MCF 10A (cell line): ENCODE data around the gene CLIP4. TPM values are rescaled to one million over a fixed set of nuclear protein-coding genes. Genes with fewer than 3 reads are reported as not detected.

Experiments used
- BruUV-seq: library from RNA; stranded (reverse); fragments of 400-500 nt; replicated peaks from 2 replicates; lab custom pipeline; 2021; lab: Mats Ljungman, UMichigan
- CTCF ChIA-PET: fragments of 300-600 bp; sonication (Branson Sonifier 250); formaldehyde crosslinking; extraction: SDS; loops from one replicate; lab custom pipeline; 2021; ENCODE audit warnings: antibody characterized with exemption, inconsistent platforms; lab: Yijun Ruan, JAX
- POLR2A ChIA-PET: fragments of 300-600, 350-650 bp; sonication (Branson Sonifier 250); formaldehyde crosslinking; extraction: SDS; loops from one replicate; lab custom pipeline; 2020; ENCODE audit warnings: antibody characterized with exemption, inconsistent platforms; lab: Yijun Ruan, JAX
- DNase-seq: peaks from one replicate; pipeline ENCODE4 v3.0.0-alpha.2; 2018; ENCODE audit not compliant: unreplicated experiment
- H3K27ac Mint-ChIP-seq: one replicate; pipeline ENCODE4 v1.8.0; 2022; ENCODE audit warnings: mild to moderate bottlenecking, low read depth, mixed read lengths; ENCODE audit not compliant: unreplicated experiment
- H3K27me3 Mint-ChIP-seq: one replicate; pipeline ENCODE4 v1.8.0; 2022; ENCODE audit warnings: mixed read lengths; ENCODE audit not compliant: insufficient read depth, unreplicated experiment
- H3K36me3 Mint-ChIP-seq: one replicate; pipeline ENCODE4 v1.8.0; 2022; ENCODE audit warnings: mild to moderate bottlenecking, moderate library complexity, mixed read lengths; ENCODE audit not compliant: insufficient read depth, unreplicated experiment
- H3K4me1 Mint-ChIP-seq: one replicate; pipeline ENCODE4 v1.8.0; 2022; ENCODE audit warnings: mixed read lengths; ENCODE audit not compliant: insufficient read depth, unreplicated experiment
- H3K4me3 Mint-ChIP-seq: one replicate; pipeline ENCODE4 v1.8.0; 2022; ENCODE audit warnings: mild to moderate bottlenecking, moderate library complexity, mixed read lengths; ENCODE audit not compliant: unreplicated experiment
- H3K9me3 Mint-ChIP-seq: one replicate; pipeline ENCODE4 v1.8.0; 2022; ENCODE audit warnings: mixed read lengths; ENCODE audit not compliant: unreplicated experiment
- intact Hi-C: fragments of 100-400 bp; cut with micrococcal nuclease; formaldehyde crosslinking; loops from 2 replicates; pipeline ENCODE4 v1.14.1; 2022
- total RNA-seq: library from RNA; stranded (reverse); gene quantifications from 2 replicates; pipeline ENCODE4 v1.2.3, GENCODE V29; 2022
- TF ChIP-seq, protein P1 (sequence below): fragments of 200-600 bp; IDR thresholded peaks from one replicate; pipeline ENCODE4 v1.8.0; 2022; ENCODE audit warnings: antibody characterized with exemption, mild to moderate bottlenecking; ENCODE audit not compliant: unreplicated experiment

The CLIP4 gene
- total RNA-seq, 1 experiment from 2014 or later = 77.8 TPM

DNA sequence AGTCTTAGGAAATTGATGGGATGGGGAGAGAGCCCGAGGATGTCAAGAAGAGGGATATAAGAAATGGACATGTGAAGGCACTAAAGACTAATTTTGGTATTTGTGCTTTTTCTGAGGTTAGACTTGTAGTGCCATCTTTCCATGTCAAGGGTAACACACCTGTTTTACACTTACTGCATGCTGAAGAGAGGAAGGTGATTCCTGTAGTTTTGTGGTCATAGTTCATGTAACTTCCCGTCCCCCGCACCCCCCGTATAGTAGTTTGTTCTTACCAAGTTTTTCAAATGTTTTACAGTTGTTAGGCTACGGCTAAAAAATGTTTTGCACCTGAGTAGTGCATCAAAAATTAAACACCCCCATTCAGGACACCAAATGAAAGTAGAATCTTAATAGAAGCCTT is 73.8 kb downstream of the CLIP4 start:
- ChIA-PET CTCF (no interaction called here), POLR2A (interaction anchor here (0.6 kb wide), 1 partner anchor 15 kb away, joined by 5 read pairs; no protein-coding TSS in a partner anchor)
- TF ChIP-seq, protein P1, sequence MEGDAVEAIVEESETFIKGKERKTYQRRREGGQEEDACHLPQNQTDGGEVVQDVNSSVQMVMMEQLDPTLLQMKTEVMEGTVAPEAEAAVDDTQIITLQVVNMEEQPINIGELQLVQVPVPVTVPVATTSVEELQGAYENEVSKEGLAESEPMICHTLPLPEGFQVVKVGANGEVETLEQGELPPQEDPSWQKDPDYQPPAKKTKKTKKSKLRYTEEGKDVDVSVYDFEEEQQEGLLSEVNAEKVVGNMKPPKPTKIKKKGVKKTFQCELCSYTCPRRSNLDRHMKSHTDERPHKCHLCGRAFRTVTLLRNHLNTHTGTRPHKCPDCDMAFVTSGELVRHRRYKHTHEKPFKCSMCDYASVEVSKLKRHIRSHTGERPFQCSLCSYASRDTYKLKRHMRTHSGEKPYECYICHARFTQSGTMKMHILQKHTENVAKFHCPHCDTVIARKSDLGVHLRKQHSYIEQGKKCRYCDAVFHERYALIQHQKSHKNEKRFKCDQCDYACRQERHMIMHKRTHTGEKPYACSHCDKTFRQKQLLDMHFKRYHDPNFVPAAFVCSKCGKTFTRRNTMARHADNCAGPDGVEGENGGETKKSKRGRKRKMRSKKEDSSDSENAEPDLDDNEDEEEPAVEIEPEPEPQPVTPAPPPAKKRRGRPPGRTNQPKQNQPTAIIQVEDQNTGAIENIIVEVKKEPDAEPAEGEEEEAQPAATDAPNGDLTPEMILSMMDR = no peak
- intact Hi-C loops = no loop called here
- BruUV-seq = no TSS peak
- peaks cover 7% of the 10 kb centered on the region for H3K9me3 Mint-ChIP-seq
- H3K36me3 Mint-ChIP-seq = peaks cover 62% of the 10 kb centered on the region
- H3K4me1 Mint-ChIP-seq = peaks cover 9% of the 10 kb centered on the region
- H3K27me3 Mint-ChIP-seq = no peaks in the 10 kb centered on the region
- no peak overlapping the region for H3K4me3 Mint-ChIP-seq
- H3K27ac Mint-ChIP-seq = no peak overlapping the region
- no peak for DNase-seq

DNA sequence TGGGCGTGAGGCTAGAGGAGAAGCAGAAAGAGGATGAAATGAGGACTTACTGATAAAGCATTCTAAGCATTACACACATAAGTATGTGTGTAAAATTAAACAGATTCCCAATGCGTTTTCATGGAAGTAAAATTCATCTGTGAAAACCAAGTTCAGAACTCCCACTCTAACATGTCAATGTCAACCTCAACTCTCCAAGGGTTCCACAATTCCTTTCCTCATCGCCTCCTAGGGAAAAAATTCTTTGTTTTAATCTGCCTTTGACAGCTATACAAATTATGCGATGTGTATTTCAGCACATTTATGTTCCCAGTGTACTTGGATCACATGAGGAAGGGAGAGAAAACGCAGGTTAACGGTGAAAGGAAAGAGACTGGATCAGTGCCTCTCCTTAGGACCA is 76.6 kb downstream of the CLIP4 start:
- intact Hi-C loops = no loop called here
- peaks cover 7% of the 10 kb centered on the region for H3K9me3 Mint-ChIP-seq
- H3K27me3 Mint-ChIP-seq = no peaks in the 10 kb centered on the region
- H3K4me3 Mint-ChIP-seq = no peak overlapping the region
- TF ChIP-seq, protein P1 = no peak
- POLR2A ChIA-PET = no interaction called here
- no peak for DNase-seq
- CTCF ChIA-PET = interaction anchor here (1.5 kb wide), 1 partner anchor 10 kb away, joined by 5 read pairs; no protein-coding TSS in a partner anchor
- H3K4me1 Mint-ChIP-seq = peaks cover 19% of the 10 kb centered on the region
- H3K36me3 Mint-ChIP-seq = peaks cover 65% of the 10 kb centered on the region
- BruUV-seq = no TSS peak
- no peak overlapping the region for H3K27ac Mint-ChIP-seq

DNA sequence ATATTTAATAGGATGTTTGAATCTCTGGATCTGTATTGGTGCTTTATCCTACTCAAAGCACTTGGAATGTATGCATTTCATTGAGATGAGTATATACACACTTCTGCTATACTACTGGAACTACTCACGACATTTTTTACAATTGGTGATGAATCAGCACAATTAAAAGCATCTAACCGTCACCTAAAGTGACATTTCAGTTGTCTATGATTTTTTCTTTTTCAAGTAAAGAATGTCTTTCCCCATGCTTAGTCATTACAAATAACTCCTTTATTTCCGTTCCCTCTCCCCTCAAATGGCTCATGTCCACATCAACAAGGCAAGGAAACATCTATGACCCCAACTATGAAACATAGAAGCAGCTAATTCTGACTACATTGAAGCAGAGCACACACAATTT is 77.3 kb downstream of the CLIP4 start:
- intact Hi-C loops = no loop called here
- Mint-ChIP-seq H3K4me3 (no peak overlapping the region), H3K27ac (no peak overlapping the region), H3K4me1 (peaks cover 18% of the 10 kb centered on the region), H3K36me3 (peaks cover 68% of the 10 kb centered on the region), H3K9me3 (peaks cover 5% of the 10 kb centered on the region), H3K27me3 (no peaks in the 10 kb centered on the region)
- ChIA-PET CTCF (interaction anchor here (0.5 to 2.0 kb wide), 4 partner anchors 144 to 833 kb away, joined by 3 to 6 read pairs (median 4); no protein-coding TSS in a partner anchor), POLR2A (interaction anchor here (0.6 kb wide), 1 partner anchor 341 kb away, joined by 4 read pairs; no protein-coding TSS in a partner anchor)
- no peak for DNase-seq
- no TSS peak for BruUV-seq
- TF ChIP-seq, protein P1 = no peak

DNA sequence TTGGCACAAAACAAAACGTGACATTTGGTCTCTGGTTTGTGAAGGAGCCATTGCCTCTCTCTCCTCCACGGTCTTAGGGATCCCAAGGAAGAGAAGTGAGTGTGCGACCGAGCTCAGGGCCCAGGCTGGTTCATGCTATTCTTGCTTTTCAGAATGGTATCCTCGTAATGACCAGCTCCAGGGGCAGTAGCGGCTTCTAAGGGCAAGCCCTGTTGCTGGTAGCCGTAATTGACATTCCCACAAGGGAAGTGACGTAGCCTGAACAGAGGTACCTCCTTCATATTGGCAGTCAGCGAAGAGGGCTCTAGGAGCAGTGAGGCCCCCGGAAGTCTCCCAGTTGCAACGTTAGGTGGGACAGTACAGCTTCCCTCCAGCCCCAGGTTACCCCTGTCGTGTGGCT is 77.9 kb downstream of the CLIP4 start:
- CTCF ChIA-PET = interaction anchor here (0.5 to 2.0 kb wide), 7 partner anchors 139 to 1215 kb away, joined by 3 to 6 read pairs (median 3); no protein-coding TSS in a partner anchor
- BruUV-seq = no TSS peak
- Mint-ChIP-seq H3K4me3 (no peak overlapping the region), H3K27me3 (no peaks in the 10 kb centered on the region), H3K36me3 (peaks cover 68% of the 10 kb centered on the region), H3K4me1 (peaks cover 12% of the 10 kb centered on the region), H3K27ac (no peak overlapping the region), H3K9me3 (no peaks in the 10 kb centered on the region)
- TF ChIP-seq, protein P1 = no peak
- POLR2A ChIA-PET = interaction anchor here (0.6 to 1.2 kb wide), 2 partner anchors 63 to 341 kb away, joined by 4 read pairs; no protein-coding TSS in a partner anchor
- no peak for DNase-seq
- intact Hi-C loops = no loop called here
